H1 (cell line): ENCODE measurements around the gene NAPG. TPM values are rescaled to one million over a fixed set of nuclear protein-coding genes. Genes with fewer than 3 reads are reported as not detected.

Experiments used
- CTCF ChIA-PET: fragments of 300-600 bp; sonication (Branson Sonifier 250); formaldehyde crosslinking; loops from one replicate; lab custom pipeline; 2021; ENCODE audit not compliant: partially characterized antibody; lab: Charles Lee
- POLR2A ChIA-PET: fragments of 300-600 bp; sonication (Branson Sonifier 250); formaldehyde crosslinking; loops from one replicate; lab custom pipeline; 2021; ENCODE audit warnings: inconsistent platforms; ENCODE audit not compliant: partially characterized antibody; lab: Charles Lee
- DNase-seq, 2 experiments: peaks; one replicate each; pipeline versions ENCODE4 v3.0.0 to v3.0.0-alpha.2; 2010 to 2022; ENCODE audit warnings: low spot score in 2 of 2, low read depth in 1 of 2, mixed read lengths in 1 of 2
- FAIRE-seq: peaks from 2 replicates; lab custom pipeline; 2011; peaks lifted over from hg19 to GRCh38; lab: Jason Lieb, UNC
- H2AFZ ChIP-seq: 2 replicates; pipeline ENCODE4 v1.8.1; 2012; ENCODE audit warnings: low read length, inconsistent platforms
- H2AK5ac ChIP-seq: 2 replicates; pipeline ENCODE4 v1.6.1; 2013; ENCODE audit warnings: low read depth, low read length
- H2BK120ac ChIP-seq: replicated peaks from 2 replicates; pipeline ENCODE3; 2013; ENCODE audit warnings: low read depth, low read length, inconsistent platforms
- H2BK12ac ChIP-seq: 2 replicates; pipeline ENCODE4 v1.6.1; 2013; ENCODE audit warnings: low read depth, low read length
- H2BK15ac ChIP-seq: 2 replicates; pipeline ENCODE4 v1.6.1; 2013; ENCODE audit warnings: low read length
- H2BK20ac ChIP-seq: 2 replicates; pipeline ENCODE4 v1.6.1; 2013; ENCODE audit warnings: low read length
- H2BK5ac ChIP-seq: 2 replicates; pipeline ENCODE4 v1.6.1; 2013; ENCODE audit warnings: low read depth, low read length
- H3K14ac ChIP-seq: 2 replicates; pipeline ENCODE4 v1.6.1; 2013; ENCODE audit warnings: inconsistent platforms; ENCODE audit not compliant: insufficient read length
- H3K18ac ChIP-seq: 2 replicates; pipeline ENCODE4 v1.6.1; 2013; ENCODE audit warnings: low read length; ENCODE audit errors: extremely low read depth
- H3K23ac ChIP-seq: 2 replicates; pipeline ENCODE4 v1.6.1; 2013; ENCODE audit warnings: inconsistent platforms; ENCODE audit not compliant: insufficient read length
- H3K23me2 ChIP-seq: 2 replicates; pipeline ENCODE4 v1.6.1; 2013; ENCODE audit warnings: low read depth, low read length
- H3K27ac ChIP-seq: 2 replicates; pipeline ENCODE4 v1.6.1; 2011; ENCODE audit warnings: low read depth, low read length, inconsistent platforms
- H3K27me3 ChIP-seq, 4 experiments: replicated peaks in 1 of 4; 1 replicate in 1 of 4; 2 replicates in 3 of 4; pipeline versions ENCODE4 v1.6.1 to v1.8.1; 2011 to 2013; ENCODE audit warnings: low read length in 3 of 4, mild to moderate bottlenecking in 3 of 4, inconsistent platforms in 2 of 4, mixed read lengths in 2 of 4, moderate library complexity in 1 of 4; ENCODE audit not compliant: control insufficient read depth in 3 of 4, insufficient read depth in 3 of 4; ENCODE audit errors: extremely low read depth in 1 of 4
- H3K36me3 ChIP-seq, 4 experiments: 2 replicates each; pipeline versions ENCODE4 v1.6.1 to v1.8.1; 2011 to 2013; ENCODE audit warnings: mild to moderate bottlenecking in 4 of 4, low read length in 3 of 4, moderate library complexity in 2 of 4, control low read depth in 1 of 4, inconsistent platforms in 1 of 4; ENCODE audit not compliant: insufficient read depth in 4 of 4, control insufficient read depth in 2 of 4
- H3K4ac ChIP-seq: replicated peaks from 2 replicates; pipeline ENCODE3; 2013; ENCODE audit warnings: low read length, low read depth, mixed read lengths, inconsistent platforms; ENCODE audit not compliant: insufficient read length
- H3K4me1 ChIP-seq, 4 experiments: replicated peaks in 1 of 4; 1 replicate in 1 of 4; 2 replicates in 3 of 4; pipeline versions ENCODE4 v1.6.1 to v1.8.1; 2011 to 2013; ENCODE audit warnings: low read length in 3 of 4, inconsistent platforms in 2 of 4, mixed read lengths in 1 of 4; ENCODE audit not compliant: insufficient read depth in 4 of 4, control insufficient read depth in 3 of 4
- H3K4me2 ChIP-seq, 2 experiments: 2 replicates each; pipeline versions ENCODE4 v1.6.1 to v1.8.1; 2011 to 2013; ENCODE audit warnings: low read depth in 2 of 2, low read length in 2 of 2, control low read depth in 1 of 2, inconsistent platforms in 1 of 2, mild to moderate bottlenecking in 1 of 2; ENCODE audit not compliant: insufficient read depth in 1 of 2
- H3K4me3 ChIP-seq, 4 experiments: fragments of 200-600, 300-600 bp in 1 of 4; sonication (generic), shearing (Covaris generic), sonication (Bioruptor Twin) in 1 of 4; 2 replicates each; pipeline versions ENCODE4 v1.5.1 to v1.8.1; 2011 to 2016; ENCODE audit warnings: low read length in 4 of 4, low read depth in 3 of 4, control low read depth in 2 of 4, inconsistent platforms in 2 of 4, mild to moderate bottlenecking in 2 of 4, mixed read lengths in 1 of 4, moderate library complexity in 1 of 4; ENCODE audit not compliant: insufficient read depth in 2 of 4; ENCODE audit errors: extremely low read depth in 1 of 4
- H3K56ac ChIP-seq: replicated peaks from 2 replicates; pipeline ENCODE3; 2013; ENCODE audit warnings: low read depth, mild to moderate bottlenecking, mixed read lengths, low read length, inconsistent platforms; ENCODE audit not compliant: insufficient read length
- H3K79me1 ChIP-seq: 2 replicates; pipeline ENCODE4 v1.6.1; 2013; ENCODE audit warnings: low read depth, low read length, control low read depth
- H3K79me2 ChIP-seq, 2 experiments: 2 replicates each; pipeline versions ENCODE4 v1.6.1 to v1.8.1; 2012 to 2013; ENCODE audit warnings: low read length in 2 of 2, mild to moderate bottlenecking in 2 of 2, inconsistent platforms in 1 of 2; ENCODE audit not compliant: insufficient read depth in 2 of 2, control insufficient read depth in 1 of 2
- H3K9ac ChIP-seq, 4 experiments: replicated peaks in 1 of 4; 1 replicate in 1 of 4; 2 replicates in 3 of 4; pipeline versions ENCODE4 v1.6.1 to v1.8.1; 2011 to 2013; ENCODE audit warnings: low read depth in 3 of 4, low read length in 3 of 4, control low read depth in 2 of 4, mild to moderate bottlenecking in 2 of 4, moderate library complexity in 2 of 4, inconsistent platforms in 1 of 4; ENCODE audit errors: extremely low read depth in 1 of 4
- H3K9me3 ChIP-seq, 2 experiments: 2 replicates each; pipeline versions ENCODE4 v1.6.1 to v1.8.1; 2012 to 2013; ENCODE audit warnings: mild to moderate bottlenecking in 2 of 2, moderate library complexity in 2 of 2, control low read depth in 1 of 2, inconsistent platforms in 1 of 2, low read depth in 1 of 2, low read length in 1 of 2, mixed read lengths in 1 of 2; ENCODE audit not compliant: insufficient read depth in 2 of 2
- H4K20me1 ChIP-seq, 2 experiments: replicated peaks in 1 of 2; 2 replicates each; pipeline versions ENCODE3 to v1.8.1; 2011 to 2013; ENCODE audit warnings: inconsistent platforms in 2 of 2, low read length in 2 of 2, mild to moderate bottlenecking in 1 of 2; ENCODE audit not compliant: insufficient read depth in 2 of 2, control insufficient read depth in 1 of 2
- H4K5ac ChIP-seq: 2 replicates; pipeline ENCODE4 v1.6.1; 2013; ENCODE audit warnings: low read length, low read depth, mixed read lengths, inconsistent platforms; ENCODE audit not compliant: insufficient read length
- H4K8ac ChIP-seq: 2 replicates; pipeline ENCODE4 v1.8.0; 2013; ENCODE audit warnings: mild to moderate bottlenecking, moderate library complexity, low read length, inconsistent platforms; ENCODE audit not compliant: insufficient read depth; ENCODE audit errors: extremely low read depth
- H4K91ac ChIP-seq: replicated peaks from 2 replicates; pipeline ENCODE3; 2013; ENCODE audit warnings: low read length, mixed read lengths, inconsistent platforms; ENCODE audit not compliant: insufficient read length
- CHD1 ChIP-seq: IDR thresholded peaks from 2 replicates; pipeline ENCODE4 v1.6.1; 2012; ENCODE audit warnings: low read depth, low read length, improper control_type of control experiment
- CTBP2 ChIP-seq: IDR thresholded peaks from 2 replicates; pipeline ENCODE4 v1.7.0; 2011; ENCODE audit warnings: borderline replicate concordance, mild to moderate bottlenecking, moderate library complexity, mixed read lengths, low read length; ENCODE audit not compliant: insufficient read depth, insufficient read length
- EZH2 ChIP-seq: fragments of 200-600 bp; sonication (generic); IDR thresholded peaks from 2 replicates; pipeline ENCODE4 v1.7.1; 2012; ENCODE audit warnings: low read depth, mild to moderate bottlenecking, moderate library complexity, low read length, inconsistent platforms; ENCODE audit not compliant: severe bottlenecking
- POLR2A ChIP-seq, 2 experiments: IDR thresholded peaks; 1 replicate in 1 of 2; 2 replicates in 1 of 2; pipeline ENCODE4 v1.6.1; 2011; ENCODE audit warnings: low read depth in 2 of 2, low read length in 2 of 2, mild to moderate bottlenecking in 2 of 2; ENCODE audit errors: control extremely low read depth in 1 of 2
- TEAD4 ChIP-seq: IDR thresholded peaks from 2 replicates; pipeline ENCODE4 v1.6.1; 2012; ENCODE audit warnings: low read depth, low read length, inconsistent platforms, mixed read lengths
- WGBS, 2 experiments: shearing (Covaris generic) in 1 of 2; methylation state at CpG; one replicate each; pipeline versions ENCODE4 v1.1.6 to v1.1.7; 2013 to 2015; ENCODE audit warnings: low lambda C conversion rate in 2 of 2, mixed read lengths in 2 of 2, inconsistent platforms in 1 of 2, low coverage in 1 of 2, missing lambda C conversion rate in 1 of 2; ENCODE audit not compliant: insufficient replicate concordance in 2 of 2, insufficient coverage in 1 of 2, insufficient read length in 1 of 2; ENCODE audit errors: extremely low coverage in 1 of 2, missing lambda C conversion rate in 1 of 2; 5-methylcytosine and 5-hydroxymethylcytosine counted together
- polyA plus RNA-seq, 7 experiments: library from polyadenylated mRNA; depleted of rRNA in 3 of 7; stranded (reverse) in 5 of 7; unstranded in 2 of 7; fragments of >200 nt in 5 of 7; fragments of 200-250 nt in 2 of 7; gene quantifications; 1 replicate in 5 of 7; 2 replicates in 1 of 7; 4 replicates in 1 of 7; pipeline versions ENCODE4 v1.2.1 to v1.2.3, GENCODE V29; 2011 to 2013; ENCODE audit warnings: missing spikeins in 2 of 7, mixed read lengths in 2 of 7
- total RNA-seq: library from RNA; stranded (reverse); fragmentation: NEBNext Ultra II Directional; extraction: Animal tissue kit (Norgen Biotek cat#: 25700); gene quantifications from 2 replicates; pipeline ENCODE4 v1.2.1, GENCODE V29; 2021

The NAPG gene
- total and polyA plus RNA-seq, 2 of the 8 experiments (the other 6 are each of a cell fraction or from before 2014, with no cell fraction given) = 8.0 to 23.5 TPM

DNA sequence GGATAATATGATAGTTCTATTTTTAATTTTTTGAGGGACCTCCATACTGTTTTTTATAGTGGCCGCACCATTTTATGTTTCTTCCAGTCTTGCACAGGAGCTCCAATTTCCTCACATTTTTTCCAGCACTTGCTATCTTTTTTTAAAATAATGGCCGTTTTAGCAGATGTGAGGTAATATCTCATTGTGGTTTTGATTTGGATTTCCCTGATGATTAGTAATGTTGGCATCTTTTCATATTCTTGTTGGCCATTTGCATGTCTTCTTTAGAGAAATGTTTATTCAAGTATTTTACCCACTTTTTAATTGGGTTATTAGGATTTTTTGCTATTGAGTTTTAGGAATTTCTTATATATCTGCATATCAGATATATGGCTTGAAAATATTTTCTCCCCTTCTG, 29.9 kb upstream of the NAPG start:
- Histone ChIP-seq H3K79me2 (no peaks in the 10 kb centered on the region), H3K27me3 (no peaks in the 10 kb centered on the region), H3K36me3 (no peaks in the 10 kb centered on the region), H3K79me1 (no peaks in the 10 kb centered on the region), H4K8ac (no peak overlapping the region), H3K9me3 (no peaks in the 10 kb centered on the region), H4K5ac (no peak overlapping the region), H2BK20ac (no peak overlapping the region), H3K9ac (no peak overlapping the region), H4K20me1 (no peaks in the 10 kb centered on the region), H2BK12ac (no peak overlapping the region), H3K56ac (no peak overlapping the region), H3K18ac (no peak overlapping the region), H3K14ac (no peak overlapping the region), H4K91ac (no peak overlapping the region), H2BK120ac (no peak overlapping the region), H2AFZ (no peak overlapping the region), H3K4ac (no peak overlapping the region), H3K4me3 (no peak overlapping the region), H3K23me2 (no peaks in the 10 kb centered on the region), H3K4me2 (no peak overlapping the region), H3K27ac (no peak overlapping the region), H2BK5ac (no peak overlapping the region), H2AK5ac (no peak overlapping the region), H3K23ac (no peak overlapping the region), H3K4me1 (no peaks in the 10 kb centered on the region), H2BK15ac (no peak overlapping the region)
- CTCF ChIA-PET = no interaction called here
- WGBS, 2 experiments = 73% methylated on average over 2 of the region's 2 CpGs; no CpG with 5 or more reads in 1 of the 2 experiments
- DNase-seq (no peak), FAIRE-seq (no peak)
- POLR2A ChIA-PET = no interaction called here
- TF ChIP-seq CHD1 = no peak
- no peak for TF ChIP-seq EZH2
- TF ChIP-seq CTBP2 = no peak
- TF ChIP-seq POLR2A (IDR thresholded peaks at IDR 0.05; ENCODE audit: control extremely low read depth in 1 of 2, low read depth in 2 of 2, low read length in 2 of 2) = no peak
- TF ChIP-seq TEAD4 = no peak
